Spinal cord (tissue), 10 donors: ENCODE measurements around the gene INTS14. TPM values are rescaled to one million over a fixed set of nuclear protein-coding genes. Genes with fewer than 3 reads are reported as not detected.

Source experiments
- DNase-seq, 6 donors: peaks; one replicate each; pipeline versions ENCODE4 v3.0.0 to v3.0.0-alpha.2; 2013 to 2015; ENCODE audit warnings: low spot score in 6 of 6, low read depth in 4 of 6
- H3K27ac ChIP-seq: one replicate; pipeline ENCODE4 v1.5.1; 2013; ENCODE audit warnings: low read depth, low read length, control low read depth
- H3K27me3 ChIP-seq: one replicate; pipeline ENCODE4 v1.6.1; 2013; ENCODE audit warnings: low read length; ENCODE audit not compliant: control insufficient read depth, insufficient read depth
- H3K36me3 ChIP-seq: one replicate; pipeline ENCODE4 v1.6.1; 2013; ENCODE audit warnings: low read length; ENCODE audit not compliant: control insufficient read depth, insufficient read depth
- H3K4me1 ChIP-seq: one replicate; pipeline ENCODE4 v1.6.1; 2013; ENCODE audit warnings: low read length; ENCODE audit not compliant: control insufficient read depth, insufficient read depth
- H3K4me3 ChIP-seq: one replicate; pipeline ENCODE4 v1.5.1; 2013; ENCODE audit warnings: low read depth, low read length, control low read depth
- H3K9me3 ChIP-seq: one replicate; pipeline ENCODE4 v1.6.1; 2013; ENCODE audit warnings: low read length; ENCODE audit not compliant: control insufficient read depth, insufficient read depth
- WGBS: methylation state at CpG from one replicate; pipeline ENCODE4 v1.1.5; 2013; ENCODE audit warnings: missing lambda C conversion rate; ENCODE audit not compliant: insufficient coverage; 5-methylcytosine and 5-hydroxymethylcytosine counted together
- long read RNA-seq, 4 donors: transcript quantifications; one replicate each; lab custom pipeline, GENCODE V29; 2026
- polyA plus RNA-seq, 2 donors: library from polyadenylated mRNA; unstranded; fragments of 120-200 nt; gene quantifications; one replicate each; pipeline ENCODE4 v1.2.1, GENCODE V29; 2013; ENCODE audit not compliant: insufficient read length in 2 of 2
- total RNA-seq, 2 donors: library from RNA; depleted of rRNA in 1 of 2; stranded (reverse); fragments of 120-200 nt in 1 of 2; fragments of >200 nt in 1 of 2; gene quantifications; one replicate each; pipeline versions ENCODE4 v1.2.3 to v1.2.4, GENCODE V29; 2013 to 2014
- donor health status: healthy.

INTS14 gene
- total RNA-seq (10 to 100 TPM; 24.4 to 26.3 TPM), polyA plus RNA-seq (10 to 100 TPM; 27.3 to 30.0 TPM)
- long read RNA-seq, donor 1, partial matches to known transcripts, result 0 of 5 reads
- long read RNA-seq, donor 1, other reads (novel, unspliced or antisense), result 0 of 5 reads
- long read RNA-seq, donor 2, partial matches to known transcripts, result 0 of 1 reads
- long read RNA-seq, donor 2, other reads (novel, unspliced or antisense), result 0 of 1 reads
- long read RNA-seq, donor 3, partial matches to known transcripts, result 7 of 9 reads
- long read RNA-seq, donor 3, other reads (novel, unspliced or antisense), result 0 of 9 reads
- long read RNA-seq, donor 4, transcript INTS14-201 (12 exons, 2,393 nt), result major isoform, 7 of 49 reads
- long read RNA-seq, donor 4, partial matches to known transcripts, result 42 of 49 reads
- long read RNA-seq, donor 4, other reads (novel, unspliced or antisense), result 0 of 49 reads

- under 1% methylated on average over 64 of the region's 64 CpGs for WGBS
- H3K4me3 ChIP-seq, result peak within 1 kb of the TSS; percentile 92
Observed at GRCh38 chr15:65610871-65611718, at the start of gene INTS14. Gene INTS14, minus strand, starts transcription at chr15:65611131. Its CDS starts 3,751 bp downstream, at chr15:65607380.

GRCh38 chr15:65659502-65660052, 48.6 kb upstream of the INTS14 start:
- Histone ChIP-seq H3K4me3 (no peak overlapping the region), H3K36me3 (peaks cover 13% of the 10 kb centered on the region), H3K27ac (no peak overlapping the region), H3K27me3 (no peaks in the 10 kb centered on the region), H3K4me1 (no peaks in the 10 kb centered on the region), H3K9me3 (no peaks in the 10 kb centered on the region)
- no CpG with 5 or more reads among the region's 4 CpGs for WGBS
- DNase-seq, result no peak

More at GRCh38 chr15:65610871-65611718, at the start of gene INTS14:
- DNase-seq, result peak; percentile 88 to 98 (median 94)
- H3K36me3 ChIP-seq, result no peaks in the 10 kb centered on the region
- peaks cover 23% of the 10 kb centered on the region for H3K4me1 ChIP-seq
- H3K27me3 ChIP-seq, result no peaks in the 10 kb centered on the region
- H3K9me3 ChIP-seq, result no peaks in the 10 kb centered on the region
- peak within 1 kb of the TSS; percentile 98 for H3K27ac ChIP-seq

DNA sequence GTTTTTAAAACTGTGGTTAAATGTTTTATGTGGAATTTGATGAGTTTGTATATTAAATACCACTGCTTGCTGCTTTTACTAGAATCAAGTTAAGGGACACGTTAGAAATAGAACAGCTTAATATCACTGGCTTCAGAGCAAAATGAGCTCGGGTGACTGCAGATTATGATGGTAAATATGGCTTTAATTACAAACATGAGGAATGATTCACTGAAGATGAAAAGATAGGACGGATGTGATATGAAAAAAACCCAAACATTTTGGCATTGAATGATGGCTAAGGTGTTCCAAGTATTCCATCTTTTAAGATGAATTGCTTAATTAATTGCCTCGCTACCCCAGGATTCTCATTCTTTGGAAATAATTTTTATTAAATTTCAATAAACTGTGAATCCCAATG, 44.5 kb upstream of the INTS14 start:
- 88% methylated on average over 2 of the region's 4 CpGs for WGBS

GRCh38 chr15:65655026-65655425, 44.1 kb upstream of the INTS14 start:
- DNase-seq, result no peak
- WGBS, result no CpG with 5 or more reads among the region's 1 CpG
- no peaks in the 10 kb centered on the region for H3K9me3 ChIP-seq
- H3K4me3 ChIP-seq, result no peak overlapping the region
- H3K36me3 ChIP-seq, result peaks cover 12% of the 10 kb centered on the region
- H3K27ac ChIP-seq, result no peak overlapping the region
- H3K27me3 ChIP-seq, result no peaks in the 10 kb centered on the region
- no peaks in the 10 kb centered on the region for H3K4me1 ChIP-seq

More for the DNA sequence above, 44.5 kb upstream of the INTS14 start:
- Histone ChIP-seq H3K36me3 (peaks cover 12% of the 10 kb centered on the region), H3K27me3 (no peaks in the 10 kb centered on the region), H3K27ac (no peak overlapping the region), H3K4me3 (no peak overlapping the region), H3K4me1 (no peaks in the 10 kb centered on the region), H3K9me3 (no peaks in the 10 kb centered on the region)
- DNase-seq, result no peak

DNA sequence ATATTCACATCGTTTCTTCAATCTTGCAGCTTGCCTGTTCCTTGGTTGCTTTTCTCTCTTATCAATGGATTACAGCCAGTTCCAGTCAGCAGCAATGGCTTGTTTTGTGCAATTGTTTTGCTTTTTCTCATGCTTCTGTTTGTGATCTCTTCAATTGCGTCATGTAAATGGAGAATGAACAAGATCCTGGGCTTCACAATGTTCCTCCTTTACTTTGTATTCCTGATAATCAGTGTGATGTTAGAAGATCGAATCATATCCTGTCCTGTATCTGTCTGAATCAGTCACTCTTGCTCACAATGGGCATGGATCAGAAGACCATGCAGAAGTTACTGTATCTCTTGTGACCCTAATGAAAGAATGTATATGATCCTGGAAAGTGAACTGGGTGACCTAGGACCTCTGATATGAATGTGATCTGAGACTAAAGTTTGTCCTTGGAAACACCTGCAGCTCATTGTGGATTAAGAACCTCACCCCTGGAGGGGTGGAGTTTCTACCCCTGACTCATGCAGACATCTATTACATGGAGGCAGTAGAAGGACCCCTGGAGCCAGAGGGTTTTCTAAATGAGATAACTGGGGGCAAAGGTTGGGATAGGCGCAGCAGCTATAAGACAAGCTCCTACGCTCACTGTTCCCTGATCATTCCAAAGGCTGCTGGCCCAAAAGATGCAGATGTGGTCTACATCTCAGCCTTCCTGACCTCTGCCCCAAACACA, 43.0 kb upstream of the INTS14 start:
- no peaks in the 10 kb centered on the region for H3K27me3 ChIP-seq
- H3K4me1 ChIP-seq, result no peaks in the 10 kb centered on the region
- WGBS, result 94% methylated on average over 2 of the region's 5 CpGs
- peaks cover 12% of the 10 kb centered on the region for H3K36me3 ChIP-seq
- no peaks in the 10 kb centered on the region for H3K9me3 ChIP-seq
- H3K27ac ChIP-seq, result no peak overlapping the region
- no peak overlapping the region for H3K4me3 ChIP-seq
- DNase-seq, result no peak

- Histone ChIP-seq H3K36me3 (peaks cover 12% of the 10 kb centered on the region), H3K27ac (no peak overlapping the region), H3K4me3 (no peak overlapping the region), H3K4me1 (no peaks in the 10 kb centered on the region), H3K27me3 (no peaks in the 10 kb centered on the region), H3K9me3 (no peaks in the 10 kb centered on the region)
- DNase-seq, result no peak
Observed at GRCh38 chr15:65653341-65653740, 42.4 kb upstream of the INTS14 start.

DNA sequence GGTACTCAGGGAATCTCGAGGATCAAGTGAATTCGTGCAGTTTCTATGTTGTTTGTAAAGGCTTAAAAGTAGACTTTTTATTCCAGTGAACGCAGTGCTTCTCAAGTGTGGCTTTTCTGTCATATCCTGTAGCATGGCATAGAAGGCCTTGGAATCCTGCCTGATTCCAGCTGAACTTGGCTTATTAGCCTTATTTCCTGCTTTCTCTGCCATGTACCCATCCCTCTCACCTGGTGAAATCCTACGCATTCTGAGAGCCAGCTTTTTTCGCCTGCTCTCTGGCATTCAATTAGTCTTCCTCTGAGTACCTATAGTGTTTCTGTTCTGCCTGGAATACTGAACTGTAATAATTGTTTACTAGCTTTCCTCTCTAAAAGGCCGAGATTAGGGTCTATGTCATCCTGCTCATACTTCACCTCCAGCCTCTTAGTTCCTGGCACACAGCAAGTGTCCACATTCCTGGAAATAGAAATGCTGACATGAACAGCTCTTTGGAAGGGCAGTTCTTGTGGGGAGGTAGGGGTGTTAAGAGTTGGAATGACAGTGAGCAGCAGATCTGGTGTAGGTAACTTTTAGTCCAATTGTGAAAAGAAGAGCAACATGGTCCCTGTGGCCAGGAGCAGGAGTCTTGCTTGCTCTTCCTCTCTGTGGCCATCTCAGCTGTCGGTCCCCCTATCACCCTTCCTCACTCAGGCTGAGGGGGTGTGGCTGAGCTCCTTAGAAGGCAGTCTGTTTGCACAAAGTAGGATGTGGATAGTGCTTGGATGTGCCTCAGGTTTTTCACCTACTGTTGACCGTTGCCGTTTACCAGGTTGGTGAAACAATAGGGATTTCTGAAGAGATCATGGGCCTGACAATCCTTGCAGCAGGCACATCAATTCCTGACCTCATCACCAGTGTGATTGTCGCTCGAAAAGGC, 41.2 kb upstream of the INTS14 start:
- peaks cover 7% of the 10 kb centered on the region for H3K36me3 ChIP-seq
- H3K9me3 ChIP-seq, result no peaks in the 10 kb centered on the region
- WGBS, result 89% methylated on average over 7 of the region's 11 CpGs
- DNase-seq, result no peak
- H3K4me3 ChIP-seq, result no peak overlapping the region
- no peaks in the 10 kb centered on the region for H3K4me1 ChIP-seq
- H3K27me3 ChIP-seq, result no peaks in the 10 kb centered on the region
- no peak overlapping the region for H3K27ac ChIP-seq

- H3K4me1 ChIP-seq, result no peaks in the 10 kb centered on the region
- no peak for DNase-seq
- H3K27me3 ChIP-seq, result no peaks in the 10 kb centered on the region
- H3K36me3 ChIP-seq, result peaks cover 7% of the 10 kb centered on the region
- no peak overlapping the region for H3K4me3 ChIP-seq
- H3K27ac ChIP-seq, result no peak overlapping the region
- H3K9me3 ChIP-seq, result no peaks in the 10 kb centered on the region
- WGBS, result no CpG with 5 or more reads among the region's 1 CpG
Observed at GRCh38 chr15:65651042-65651322, 40.1 kb upstream of the INTS14 start.
